ENCODE results near the gene SPIB.

The SPIB gene

DNA sequence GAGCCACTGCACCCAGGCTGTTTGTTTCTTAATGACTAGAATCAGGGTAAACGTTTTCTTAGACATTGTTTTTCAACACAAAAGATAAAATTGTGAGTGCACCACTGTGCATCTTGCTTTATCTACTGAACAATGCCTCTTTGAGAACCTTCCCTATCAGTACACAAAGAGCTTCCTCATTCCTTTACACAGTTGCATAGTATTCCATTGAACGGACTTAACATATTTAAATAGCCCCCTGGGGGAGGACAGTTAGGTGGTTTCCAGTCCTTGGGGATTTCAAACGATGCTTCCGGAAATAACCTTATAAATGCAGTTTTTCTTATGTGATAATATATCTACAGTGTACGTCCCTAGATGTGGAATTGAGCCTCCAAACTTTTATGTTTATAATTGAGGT is 26.0 kb upstream of the SPIB start:
- DNase-seq: no peak

GRCh38 chr19:50393589-50393988 is 25.1 kb upstream of the SPIB start:
- no peak for DNase-seq

GRCh38 chr19:50394017-50394416 is 24.7 kb upstream of the SPIB start:
- DNase-seq: no peak

GRCh38 chr19:50398675-50399367 is 19.9 kb upstream of the SPIB start:
- DNase-seq: no peak

GRCh38 chr19:50399368-50399745 is 19.4 kb upstream of the SPIB start:
- no peak for DNase-seq

DNA sequence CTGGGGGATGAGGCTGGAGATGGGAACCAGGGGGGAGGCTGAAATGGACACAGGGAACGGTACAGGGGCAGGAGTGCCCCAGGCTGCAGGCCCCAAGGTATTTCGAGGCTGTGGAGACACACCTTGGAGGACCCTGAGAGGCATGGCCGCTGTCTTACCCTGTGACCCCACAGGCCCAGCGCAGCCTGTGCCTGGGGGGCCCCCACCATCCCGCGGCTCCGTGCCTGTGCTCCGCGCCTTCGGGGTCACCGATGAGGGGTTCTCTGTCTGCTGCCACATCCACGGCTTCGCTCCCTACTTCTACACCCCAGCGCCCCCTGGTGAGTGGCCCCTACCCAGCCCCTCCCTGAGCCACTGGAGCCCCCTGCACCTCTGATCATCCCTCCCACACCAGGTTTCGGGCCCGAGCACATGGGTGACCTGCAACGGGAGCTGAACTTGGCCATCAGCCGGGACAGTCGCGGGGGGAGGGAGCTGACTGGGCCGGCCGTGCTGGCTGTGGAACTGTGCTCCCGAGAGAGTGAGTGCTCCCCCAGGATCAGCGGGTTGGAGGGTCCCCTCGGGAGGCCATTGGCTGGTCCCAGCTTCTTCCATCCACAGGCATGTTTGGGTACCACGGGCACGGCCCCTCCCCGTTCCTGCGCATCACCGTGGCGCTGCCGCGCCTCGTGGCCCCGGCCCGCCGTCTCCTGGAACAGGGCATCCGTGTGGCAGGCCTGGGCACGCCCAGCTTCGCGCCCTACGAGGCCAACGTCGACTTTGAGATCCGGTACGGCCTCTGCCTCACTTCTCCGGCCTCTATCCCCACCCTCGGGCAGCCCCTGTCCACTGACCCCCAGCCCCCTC is 16.9 kb upstream of the SPIB start:
- DNase-seq: no peak

DNA sequence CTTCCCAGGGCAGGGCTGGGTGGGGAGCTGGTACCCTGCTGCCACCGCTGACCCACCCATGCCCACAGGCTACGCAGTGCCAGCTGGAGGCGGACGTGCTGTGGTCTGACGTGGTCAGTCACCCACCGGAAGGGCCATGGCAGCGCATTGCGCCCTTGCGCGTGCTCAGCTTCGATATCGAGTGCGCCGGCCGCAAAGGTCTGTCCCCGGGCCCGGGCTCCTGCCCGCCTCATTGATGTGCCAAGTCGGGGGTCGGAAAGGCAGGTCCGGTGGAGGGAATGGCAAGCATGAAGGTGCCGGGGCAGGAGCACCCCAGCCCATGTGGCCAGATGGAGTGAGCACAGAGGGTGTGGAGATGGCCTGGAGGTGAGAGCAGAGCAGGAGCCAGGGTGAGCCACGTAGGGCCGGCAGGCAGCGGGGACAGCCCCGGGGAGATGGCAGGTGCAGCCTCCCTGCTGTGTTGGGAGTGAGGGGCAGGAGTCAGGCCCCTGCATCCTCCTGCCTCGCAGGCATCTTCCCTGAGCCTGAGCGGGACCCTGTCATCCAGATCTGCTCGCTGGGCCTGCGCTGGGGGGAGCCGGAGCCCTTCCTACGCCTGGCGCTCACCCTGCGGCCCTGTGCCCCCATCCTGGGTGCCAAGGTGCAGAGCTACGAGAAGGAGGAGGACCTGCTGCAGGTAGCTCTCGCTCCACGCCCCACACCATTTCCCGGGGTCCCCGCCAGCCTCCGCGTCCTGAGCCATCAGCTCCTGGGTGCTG is 16.0 kb upstream of the SPIB start:
- DNase-seq: no peak

- no peak for DNase-seq
Observed at GRCh38 chr19:50406156-50406820, 12.4 kb upstream of the SPIB start.

- no peak for DNase-seq
Observed at GRCh38 chr19:50406829-50407228, 11.9 kb upstream of the SPIB start.

GRCh38 chr19:50409347-50409746 is 9.4 kb upstream of the SPIB start:
- no peak for DNase-seq

DNA sequence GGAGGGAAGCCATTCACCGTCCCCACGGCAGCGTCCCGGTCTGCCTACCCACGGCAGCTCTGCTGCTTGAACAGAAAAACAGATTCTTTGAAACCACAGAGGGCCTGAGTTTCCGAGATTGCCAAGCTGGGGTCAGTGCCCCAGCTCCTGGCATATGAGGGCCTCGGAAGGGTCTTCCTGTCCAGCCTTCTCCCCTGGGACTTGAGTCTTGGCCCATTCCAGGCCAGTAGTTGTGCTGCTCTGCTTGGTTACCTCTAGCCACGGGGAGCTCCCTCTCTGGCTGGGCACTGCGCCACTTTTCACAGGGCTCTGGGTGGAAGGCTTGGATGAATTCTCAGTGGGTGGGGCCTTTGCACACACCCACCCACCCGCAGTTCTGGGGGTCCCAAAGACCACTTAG is 8.6 kb upstream of the SPIB start:
- DNase-seq: no peak

DNA sequence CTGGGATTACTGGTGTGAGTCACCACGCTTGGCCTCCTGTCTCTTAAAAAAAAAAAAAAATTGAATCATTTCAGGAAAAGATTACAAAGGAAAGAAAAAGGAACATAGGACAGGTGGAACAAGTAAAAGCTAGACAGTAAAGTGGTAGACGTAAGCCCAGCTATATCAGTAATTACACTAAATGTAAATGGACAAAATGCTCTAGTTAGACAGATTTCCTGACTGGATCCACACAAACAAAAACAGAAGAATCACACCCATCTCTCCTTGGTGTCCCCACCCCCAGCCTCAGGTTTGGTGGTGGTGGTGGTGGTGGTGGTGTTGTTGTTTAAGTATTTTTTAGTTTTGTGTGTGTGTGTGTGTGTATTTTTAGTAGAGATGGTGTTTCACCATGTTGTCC is 6.3 kb upstream of the SPIB start:
- DNase-seq: no peak

DNA sequence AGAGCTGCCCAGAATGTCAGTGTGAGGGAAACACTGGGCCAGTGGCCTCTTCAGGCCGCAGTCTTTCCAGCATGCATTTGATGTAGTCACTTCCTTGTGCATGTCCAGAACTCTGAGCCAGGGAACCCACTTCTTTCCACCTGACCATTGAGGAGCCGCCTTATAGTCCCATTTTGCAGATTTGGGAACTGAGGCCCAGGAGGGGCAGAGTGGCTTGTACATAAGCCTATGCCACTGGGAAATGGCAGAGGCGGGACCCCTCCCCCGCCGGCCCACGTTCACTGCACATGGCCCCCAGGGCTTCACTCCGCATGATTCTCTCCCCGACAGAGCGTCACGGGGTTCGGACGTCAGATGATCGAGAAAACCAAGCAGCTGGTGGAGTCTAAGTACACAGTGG is 5.6 kb upstream of the SPIB start:
- no peak for DNase-seq

- no peak for DNase-seq
Observed at GRCh38 chr19:50413531-50413930, 5.2 kb upstream of the SPIB start.

- peak in 1 of 2 experiments; percentile 29 for DNase-seq
Observed at GRCh38 chr19:50414864-50415660, 3.7 kb upstream of the SPIB start.

- DNase-seq: no peak
Observed at GRCh38 chr19:50415661-50416033, 3.1 kb upstream of the SPIB start.

DNA sequence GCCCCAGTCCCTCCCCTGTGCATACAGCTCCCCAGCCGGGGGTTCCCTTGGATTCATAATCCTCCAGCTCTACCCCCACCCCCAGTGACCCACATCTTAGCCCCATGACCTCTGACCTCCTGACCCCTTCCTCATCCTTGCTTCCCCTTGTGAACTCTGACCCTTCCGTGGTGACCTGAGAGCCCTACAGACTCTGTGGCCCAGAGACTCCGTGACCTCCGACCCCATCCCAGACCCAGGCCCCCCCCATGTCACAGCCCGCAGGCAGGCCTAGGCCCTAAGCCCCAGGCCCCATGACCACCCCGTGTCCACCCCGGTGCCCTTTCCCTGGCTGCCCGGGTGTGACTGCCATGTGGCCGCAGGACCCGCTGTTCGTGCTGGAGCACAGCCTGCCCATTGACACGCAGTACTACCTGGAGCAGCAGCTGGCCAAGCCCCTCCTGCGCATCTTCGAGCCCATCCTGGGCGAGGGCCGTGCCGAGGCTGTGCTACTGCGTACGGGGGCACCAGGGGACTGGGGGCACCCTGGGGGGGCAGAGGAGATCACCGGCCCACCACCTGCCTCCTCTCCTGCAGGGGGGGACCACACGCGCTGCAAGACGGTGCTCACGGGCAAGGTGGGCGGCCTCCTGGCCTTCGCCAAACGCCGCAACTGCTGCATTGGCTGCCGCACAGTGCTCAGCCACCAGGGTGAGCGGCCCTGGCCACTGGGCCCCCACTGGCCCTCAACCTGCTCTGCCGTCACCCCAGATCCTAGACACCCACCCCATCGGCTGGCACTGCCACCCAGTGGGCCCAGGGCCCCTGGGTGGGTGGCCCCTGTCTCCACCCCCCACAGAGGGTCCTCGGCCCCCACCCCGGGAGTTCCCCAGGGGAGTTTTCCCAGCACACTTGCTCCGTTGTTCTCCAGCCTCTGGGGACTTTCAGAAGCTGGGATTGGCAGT is 2.4 kb upstream of the SPIB start:
- no peak for DNase-seq

DNA sequence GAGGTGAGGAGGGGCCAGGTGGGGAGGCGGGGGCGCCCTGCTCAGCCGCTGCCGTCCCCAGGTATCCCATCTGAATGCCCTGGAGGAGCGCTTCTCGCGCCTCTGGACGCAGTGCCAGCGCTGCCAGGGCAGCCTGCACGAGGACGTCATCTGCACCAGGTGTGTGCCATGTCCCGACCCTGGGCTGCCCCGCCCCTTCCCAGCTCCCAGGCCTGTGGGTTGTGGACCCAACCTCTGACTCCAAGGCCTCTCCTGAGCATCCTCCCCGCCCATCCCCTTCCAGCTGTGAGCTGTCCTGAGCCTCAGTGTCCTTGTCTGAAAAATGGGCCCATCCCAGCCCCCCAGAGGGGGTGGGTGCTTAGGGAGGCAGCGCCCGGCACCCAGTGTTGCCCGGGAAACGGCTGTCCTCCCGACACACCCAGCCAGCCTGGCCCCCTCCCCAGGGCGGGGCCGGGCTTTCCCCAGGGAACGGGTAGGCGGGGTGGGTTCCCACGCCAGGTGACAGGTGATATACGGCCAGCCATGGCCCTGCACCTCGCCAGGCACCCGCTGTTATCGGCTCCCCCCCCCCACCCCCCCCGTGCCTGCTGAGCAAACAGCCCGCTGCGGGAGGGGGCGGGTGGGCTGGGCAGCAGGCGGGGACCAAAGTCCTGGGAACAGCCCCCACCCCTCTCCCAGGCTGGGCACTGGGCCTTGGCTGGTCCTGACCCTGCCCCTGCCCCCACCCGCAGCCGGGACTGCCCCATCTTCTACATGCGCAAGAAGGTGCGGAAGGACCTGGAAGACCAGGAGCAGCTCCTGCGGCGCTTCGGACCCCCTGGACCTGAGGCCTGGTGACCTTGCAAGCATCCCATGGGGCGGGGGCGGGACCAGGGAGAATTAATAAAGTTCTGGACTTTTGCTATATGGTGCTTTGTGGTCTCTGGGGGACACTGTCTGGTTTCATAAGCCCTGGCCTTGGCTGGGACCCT is 1.3 kb upstream of the SPIB start:
- no peak for DNase-seq

DNA sequence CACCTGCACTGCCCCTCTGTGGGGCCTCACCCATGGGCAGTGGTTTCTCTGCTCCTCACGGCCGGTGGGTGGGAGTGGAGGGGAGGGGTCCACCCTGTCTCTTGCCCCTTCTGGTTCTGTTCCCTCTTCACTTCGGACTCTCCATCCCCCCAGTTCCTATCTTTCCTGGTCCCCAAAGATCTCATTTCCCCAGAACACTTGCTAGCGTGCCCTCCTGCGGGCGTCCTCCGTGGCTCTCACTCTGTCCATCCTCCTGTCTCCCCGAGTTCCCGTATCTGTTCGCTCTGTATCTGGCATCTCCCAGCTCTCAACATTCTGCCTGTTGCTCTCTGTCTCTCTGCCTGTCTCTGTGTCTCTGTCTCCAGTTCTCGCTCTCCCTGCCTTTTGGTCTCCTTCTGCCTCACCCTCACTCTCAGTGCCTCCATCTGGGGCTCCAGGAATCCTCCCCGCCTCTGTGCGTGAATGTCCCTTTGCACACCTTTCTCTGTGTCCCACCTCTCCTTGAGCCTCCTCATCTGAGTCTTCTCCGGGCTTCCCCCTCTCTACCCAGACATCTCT is 363 bp downstream of the SPIB start:
- DNase-seq: no peak

DNA sequence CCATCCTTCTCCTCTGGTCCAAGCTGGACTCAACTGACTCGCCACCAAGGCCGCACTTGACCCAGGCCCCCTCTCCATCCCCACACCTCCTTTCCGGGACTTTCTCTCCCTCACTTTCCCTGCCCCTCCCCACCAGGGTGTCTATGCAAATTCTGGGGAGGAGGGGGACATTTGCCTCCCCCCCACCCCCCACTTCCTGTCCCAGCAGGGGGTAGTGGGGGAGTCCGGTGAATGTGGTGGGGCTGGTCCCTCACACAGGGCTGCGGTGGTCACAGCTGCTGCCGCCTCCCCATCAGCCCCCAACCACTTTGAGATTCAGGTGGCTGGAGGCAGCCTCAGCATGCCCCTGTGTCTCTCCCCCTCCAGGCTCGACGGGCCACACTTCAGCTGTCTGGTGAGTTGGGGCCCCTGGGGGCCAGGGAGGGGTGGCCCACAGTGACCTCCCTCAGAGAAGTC is 870 bp downstream of the SPIB start:
- no peak for DNase-seq
